Skeletal muscle cell (primary cell): ENCODE measurements around the gene PCDHGA9.
"Not testable (repeated sequence)": the region's sequence is repeated elsewhere in the genome, so short reads cannot be mapped to it uniquely, and the experiment has no call there.

Source experiments
- DNase-seq: peaks from one replicate; pipeline ENCODE4 v3.0.0-alpha.2; 2010; ENCODE audit warnings: low read depth
- H3K4me3 ChIP-seq: 2 replicates; pipeline ENCODE4 v1.5.1; 2011; ENCODE audit warnings: low read depth, mild to moderate bottlenecking, control low read depth, low read length, moderate library complexity

PCDHGA9 gene

DNA sequence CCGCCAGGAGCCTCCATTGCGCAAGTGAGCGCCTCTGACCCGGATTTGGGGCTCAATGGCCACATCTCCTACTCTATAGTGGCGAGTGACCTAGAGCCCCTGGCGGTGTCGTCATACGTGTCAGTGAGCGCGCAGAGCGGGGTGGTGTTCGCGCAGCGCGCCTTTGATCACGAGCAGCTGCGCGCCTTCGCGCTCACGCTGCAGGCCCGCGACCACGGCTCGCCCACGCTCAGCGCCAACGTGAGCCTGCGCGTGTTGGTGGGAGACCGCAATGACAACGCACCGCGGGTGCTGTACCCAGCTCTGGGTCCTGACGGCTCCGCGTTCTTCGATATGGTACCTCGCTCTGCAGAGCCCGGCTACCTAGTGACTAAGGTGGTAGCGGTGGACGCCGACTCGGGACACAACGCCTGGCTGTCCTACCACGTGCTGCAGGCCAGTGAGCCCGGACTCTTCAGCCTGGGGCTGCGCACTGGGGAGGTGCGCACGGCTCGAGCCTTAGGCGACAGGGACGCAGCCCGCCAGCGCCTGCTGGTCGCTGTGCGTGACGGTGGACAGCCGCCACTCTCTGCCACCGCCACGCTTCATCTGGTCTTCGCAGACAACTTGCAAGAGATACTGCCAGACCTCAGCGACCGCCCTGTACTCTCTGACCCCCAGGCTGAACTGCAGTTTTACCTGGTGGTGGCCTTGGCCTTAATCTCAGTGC, 7.2 kb downstream of the PCDHGA9 start:
- DNase-seq = no peak
- H3K4me3 ChIP-seq = no peak overlapping the region

DNA sequence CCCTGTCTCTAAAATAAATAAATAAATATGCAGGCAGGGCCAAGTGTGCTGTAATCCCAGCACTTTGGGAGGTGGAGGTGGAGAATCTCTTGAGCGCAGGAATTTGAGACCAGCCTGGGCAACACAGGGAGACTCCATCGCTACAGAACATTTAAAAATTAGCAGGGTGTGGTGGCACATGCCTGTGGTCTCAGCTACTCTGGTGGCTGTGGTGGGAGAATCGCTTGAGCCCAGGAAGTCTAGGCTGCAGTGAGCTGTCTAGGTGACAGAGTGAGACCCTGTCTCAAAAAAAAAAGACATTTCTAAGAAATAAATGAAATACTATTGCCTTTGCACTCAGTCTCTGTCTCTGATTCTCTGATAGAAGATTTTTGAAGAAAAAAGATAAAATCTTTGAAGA, 9.0 kb downstream of the PCDHGA9 start:
- no peak for DNase-seq
- H3K4me3 ChIP-seq = no peak overlapping the region

DNA sequence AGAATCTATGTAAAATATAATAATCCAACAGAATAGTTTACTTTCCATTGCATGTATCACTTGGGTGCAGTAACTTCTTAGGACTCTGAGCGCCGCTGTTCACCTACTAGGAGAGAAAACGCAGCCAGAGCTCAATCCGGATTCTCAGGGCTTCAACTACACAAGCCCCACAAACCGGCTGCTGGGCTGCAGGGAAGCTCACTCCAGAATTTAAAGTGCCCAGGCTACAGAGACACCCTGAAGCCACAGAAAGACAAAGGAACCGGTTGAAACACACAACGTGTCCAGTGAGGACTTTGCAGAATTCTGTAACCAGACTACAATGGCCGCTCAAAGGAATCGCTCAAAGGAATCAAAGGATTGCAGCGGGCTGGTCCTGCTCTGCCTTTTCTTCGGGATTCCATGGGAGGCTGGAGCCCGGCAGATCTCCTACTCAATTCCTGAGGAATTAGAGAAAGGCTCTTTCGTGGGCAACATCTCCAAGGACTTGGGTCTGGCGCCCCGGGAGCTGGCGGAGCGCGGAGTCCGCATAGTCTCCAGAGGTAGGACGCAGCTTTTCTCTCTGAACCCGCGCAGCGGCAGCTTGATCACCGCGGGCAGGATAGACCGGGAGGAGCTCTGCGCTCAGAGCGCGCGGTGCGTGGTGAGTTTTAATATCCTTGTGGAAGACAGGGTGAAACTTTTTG, 10.4 kb downstream of the PCDHGA9 start, which contains the start of gene PCDHGA10:
PCDHGA10 (plus strand) TSS at position 134 of the 686 bp plus-strand sequence; CDS start at position 323, 189 bp downstream.
- H3K4me3 ChIP-seq = peak within 1 kb of the TSS; percentile 46
- DNase-seq = no peak

DNA sequence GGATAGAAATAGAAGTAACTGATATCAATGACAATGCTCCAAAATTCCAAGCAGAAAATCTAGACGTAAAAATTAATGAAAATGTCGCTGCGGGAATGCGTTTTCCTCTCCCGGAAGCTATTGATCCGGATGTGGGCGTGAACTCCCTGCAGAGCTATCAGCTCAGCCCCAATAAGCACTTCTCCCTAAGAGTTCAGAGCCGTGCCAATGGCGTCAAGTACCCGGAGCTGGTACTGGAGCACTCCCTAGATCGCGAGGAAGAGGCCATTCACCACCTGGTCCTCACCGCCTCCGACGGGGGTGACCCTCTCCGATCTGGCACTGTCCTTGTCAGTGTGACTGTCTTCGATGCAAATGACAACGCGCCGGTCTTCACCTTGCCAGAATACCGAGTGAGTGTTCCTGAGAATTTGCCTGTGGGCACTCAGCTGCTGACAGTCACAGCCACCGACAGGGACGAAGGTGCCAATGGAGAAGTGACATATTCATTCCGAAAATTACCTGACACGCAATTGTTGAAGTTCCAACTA, 11.0 kb downstream of the PCDHGA9 start:
- DNase-seq = no peak
- peak overlapping the region; percentile 46 for H3K4me3 ChIP-seq

DNA sequence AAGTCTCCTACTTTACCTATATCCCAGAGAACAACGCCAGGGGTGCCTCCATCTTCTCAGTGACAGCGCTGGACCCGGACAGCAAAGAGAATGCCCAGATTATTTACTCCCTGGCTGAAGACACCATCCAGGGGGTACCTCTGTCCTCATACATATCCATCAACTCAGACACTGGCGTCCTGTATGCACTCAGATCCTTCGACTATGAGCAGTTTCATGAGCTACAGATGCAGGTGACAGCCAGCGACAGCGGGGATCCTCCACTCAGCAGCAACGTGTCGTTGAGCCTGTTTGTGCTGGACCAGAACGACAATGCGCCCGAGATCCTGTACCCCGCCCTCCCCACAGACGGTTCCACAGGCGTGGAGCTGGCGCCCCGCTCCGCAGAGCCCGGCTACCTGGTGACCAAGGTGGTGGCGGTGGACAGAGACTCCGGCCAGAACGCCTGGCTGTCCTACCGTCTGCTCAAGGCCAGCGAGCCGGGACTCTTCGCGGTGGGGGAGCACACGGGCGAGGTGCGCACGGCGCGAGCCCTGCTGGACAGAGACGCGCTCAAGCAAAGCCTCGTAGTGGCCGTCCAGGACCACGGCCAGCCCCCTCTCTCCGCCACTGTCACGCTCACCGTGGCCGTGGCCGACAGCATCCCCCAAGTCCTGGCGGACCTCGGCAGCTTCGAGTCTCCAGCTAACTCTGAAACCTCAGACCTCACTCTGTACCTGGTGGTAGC, 12.1 kb downstream of the PCDHGA9 start:
- H3K4me3 ChIP-seq, DNase-seq: not testable (repeated sequence)

DNA sequence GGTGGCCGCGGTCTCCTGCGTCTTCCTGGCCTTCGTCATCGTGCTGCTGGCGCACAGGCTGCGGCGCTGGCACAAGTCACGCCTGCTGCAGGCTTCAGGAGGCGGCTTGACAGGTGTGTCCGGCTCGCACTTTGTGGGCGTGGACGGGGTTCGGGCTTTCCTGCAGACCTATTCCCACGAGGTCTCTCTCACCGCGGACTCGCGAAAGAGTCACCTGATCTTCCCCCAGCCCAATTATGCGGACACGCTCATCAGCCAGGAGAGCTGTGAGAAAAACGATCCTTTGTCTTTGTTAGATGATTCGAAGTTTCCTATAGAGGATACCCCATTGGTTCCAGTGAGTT, 12.7 kb downstream of the PCDHGA9 start:
- H3K4me3 ChIP-seq, DNase-seq: not testable (repeated sequence)

DNA sequence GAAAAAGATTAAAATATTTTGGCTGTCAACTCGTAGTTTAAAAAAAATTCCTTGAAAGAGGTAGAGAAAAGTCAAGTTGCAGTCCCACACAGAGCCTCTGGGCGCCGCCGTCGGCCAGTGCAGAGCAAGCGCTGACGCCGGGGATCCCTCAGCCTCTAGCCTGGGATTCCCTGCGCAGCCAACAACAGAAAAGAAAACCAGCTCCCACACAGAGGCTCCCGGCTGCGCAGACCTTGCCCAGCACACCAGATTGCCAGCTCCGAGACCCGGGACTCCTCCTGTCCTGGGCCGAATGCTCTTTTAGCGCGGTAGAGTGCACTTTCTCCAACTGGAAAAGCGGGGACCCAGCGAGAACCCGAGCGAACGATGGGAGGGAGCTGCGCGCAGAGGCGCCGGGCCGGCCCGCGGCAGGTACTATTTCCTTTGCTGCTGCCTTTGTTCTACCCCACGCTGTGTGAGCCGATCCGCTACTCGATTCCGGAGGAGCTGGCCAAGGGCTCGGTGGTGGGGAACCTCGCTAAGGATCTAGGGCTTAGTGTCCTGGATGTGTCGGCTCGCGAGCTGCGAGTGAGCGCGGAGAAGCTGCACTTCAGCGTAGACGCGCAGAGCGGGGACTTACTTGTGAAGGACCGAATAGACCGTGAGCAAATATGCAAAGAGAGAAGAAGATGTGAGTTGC, 15.1 kb downstream of the PCDHGA9 start, which contains the start of gene PCDHGB7:
PCDHGB7 (plus strand) TSS at position 184 of the 679 bp plus-strand sequence; CDS start at position 367, 183 bp downstream.
- DNase-seq = peak; percentile 57
- peak within 1 kb of the TSS; percentile 48 for H3K4me3 ChIP-seq

DNA sequence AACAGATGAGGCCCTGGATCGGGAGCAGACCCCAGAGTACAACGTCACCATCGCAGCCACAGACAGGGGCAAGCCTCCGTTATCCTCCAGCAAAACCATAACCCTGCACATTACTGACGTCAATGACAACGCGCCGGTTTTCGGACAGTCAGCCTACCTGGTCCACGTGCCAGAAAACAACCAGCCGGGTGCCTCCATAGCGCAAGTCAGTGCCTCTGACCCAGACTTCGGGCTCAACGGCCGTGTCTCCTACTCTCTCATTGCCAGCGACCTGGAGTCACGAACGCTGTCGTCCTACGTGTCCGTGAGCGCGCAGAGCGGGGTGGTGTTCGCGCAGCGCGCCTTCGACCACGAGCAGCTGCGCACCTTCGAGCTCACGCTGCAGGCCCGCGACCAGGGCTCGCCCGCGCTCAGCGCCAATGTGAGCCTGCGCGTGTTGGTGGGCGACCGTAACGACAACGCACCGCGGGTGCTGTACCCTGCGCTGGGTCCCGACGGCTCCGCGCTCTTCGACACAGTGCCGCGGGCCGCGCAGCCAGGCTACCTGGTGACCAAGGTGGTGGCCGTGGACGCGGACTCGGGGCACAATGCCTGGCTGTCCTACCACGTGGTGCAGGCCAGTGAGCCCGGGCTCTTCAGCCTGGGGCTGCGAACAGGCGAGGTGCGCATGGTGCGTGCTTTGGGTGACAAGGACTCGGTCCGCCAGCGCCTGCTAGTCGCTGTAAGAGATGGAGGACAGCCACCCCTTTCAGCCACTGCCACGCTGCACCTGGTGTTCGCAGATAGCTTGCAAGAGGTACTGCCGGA, 16.7 kb downstream of the PCDHGA9 start:
- DNase-seq = no peak

DNA sequence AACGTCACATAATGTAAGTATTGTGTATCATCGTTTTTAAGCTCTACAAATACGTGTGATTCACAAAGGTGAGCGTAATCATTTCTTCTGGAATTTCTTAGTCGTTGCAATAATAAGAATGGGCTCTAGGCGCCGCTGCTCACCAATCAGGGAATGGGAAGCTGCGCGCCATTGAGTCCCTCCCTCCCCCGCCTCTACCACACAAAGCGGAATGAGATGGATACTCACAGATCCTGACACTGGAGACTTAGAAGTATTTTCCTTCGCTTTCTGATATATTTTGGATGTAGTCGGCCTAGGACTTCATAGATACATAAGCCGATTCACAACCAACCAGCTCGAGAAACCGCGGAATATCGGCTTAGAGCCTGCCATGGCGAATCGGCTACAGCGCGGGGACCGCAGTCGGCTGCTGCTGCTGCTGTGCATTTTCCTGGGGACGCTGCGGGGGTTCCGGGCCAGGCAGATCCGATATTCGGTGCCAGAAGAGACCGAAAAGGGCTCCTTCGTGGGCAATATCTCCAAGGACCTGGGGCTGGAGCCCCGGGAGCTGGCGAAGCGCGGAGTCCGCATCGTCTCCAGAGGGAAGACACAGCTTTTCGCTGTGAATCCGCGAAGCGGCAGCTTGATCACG, 18.4 kb downstream of the PCDHGA9 start, which contains the start of gene PCDHGA11:
PCDHGA11 (plus strand) TSS at position 197 of the 634 bp plus-strand sequence; CDS start at position 374, 177 bp downstream.
- DNase-seq = peak; percentile 36
- H3K4me3 ChIP-seq = peak within 1 kb of the TSS; percentile 60

More for the DNA sequence above, 16.7 kb downstream of the PCDHGA9 start:
- no peak overlapping the region for H3K4me3 ChIP-seq

DNA sequence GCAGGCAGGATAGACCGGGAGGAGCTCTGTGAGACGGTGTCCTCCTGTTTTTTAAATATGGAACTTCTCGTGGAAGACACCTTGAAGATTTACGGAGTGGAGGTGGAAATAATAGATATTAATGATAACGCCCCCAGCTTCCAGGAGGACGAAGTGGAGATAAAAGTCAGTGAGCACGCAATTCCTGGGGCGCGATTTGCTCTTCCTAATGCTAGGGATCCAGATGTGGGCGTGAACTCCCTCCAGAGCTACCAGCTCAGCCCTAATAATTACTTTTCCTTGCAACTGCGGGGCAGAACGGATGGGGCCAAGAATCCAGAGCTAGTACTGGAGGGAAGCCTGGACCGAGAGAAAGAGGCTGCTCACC, 18.9 kb downstream of the PCDHGA9 start:
- DNase-seq = no peak

DNA sequence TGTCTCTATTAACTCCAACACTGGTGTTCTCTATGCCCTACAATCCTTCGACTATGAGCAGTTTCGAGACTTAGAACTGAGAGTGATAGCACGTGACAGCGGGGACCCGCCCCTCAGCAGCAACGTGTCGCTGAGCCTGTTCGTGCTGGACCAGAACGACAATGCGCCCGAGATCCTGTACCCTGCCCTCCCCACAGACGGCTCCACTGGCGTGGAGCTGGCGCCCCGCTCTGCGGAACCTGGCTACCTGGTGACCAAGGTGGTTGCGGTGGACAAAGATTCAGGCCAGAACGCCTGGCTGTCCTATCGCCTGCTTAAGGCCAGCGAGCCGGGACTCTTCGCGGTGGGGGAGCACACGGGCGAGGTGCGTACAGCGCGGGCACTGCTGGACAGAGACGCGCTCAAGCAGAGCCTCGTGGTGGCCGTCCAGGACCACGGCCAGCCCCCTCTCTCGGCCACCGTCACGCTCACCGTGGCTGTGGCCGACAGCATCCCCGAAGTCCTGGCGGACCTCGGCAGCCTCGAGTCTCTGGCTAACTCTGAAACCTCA, 20.2 kb downstream of the PCDHGA9 start:
- H3K4me3 ChIP-seq = no peak overlapping the region
- no peak for DNase-seq

More for the DNA sequence above, 18.9 kb downstream of the PCDHGA9 start:
- peak overlapping the region; percentile 60 for H3K4me3 ChIP-seq

DNA sequence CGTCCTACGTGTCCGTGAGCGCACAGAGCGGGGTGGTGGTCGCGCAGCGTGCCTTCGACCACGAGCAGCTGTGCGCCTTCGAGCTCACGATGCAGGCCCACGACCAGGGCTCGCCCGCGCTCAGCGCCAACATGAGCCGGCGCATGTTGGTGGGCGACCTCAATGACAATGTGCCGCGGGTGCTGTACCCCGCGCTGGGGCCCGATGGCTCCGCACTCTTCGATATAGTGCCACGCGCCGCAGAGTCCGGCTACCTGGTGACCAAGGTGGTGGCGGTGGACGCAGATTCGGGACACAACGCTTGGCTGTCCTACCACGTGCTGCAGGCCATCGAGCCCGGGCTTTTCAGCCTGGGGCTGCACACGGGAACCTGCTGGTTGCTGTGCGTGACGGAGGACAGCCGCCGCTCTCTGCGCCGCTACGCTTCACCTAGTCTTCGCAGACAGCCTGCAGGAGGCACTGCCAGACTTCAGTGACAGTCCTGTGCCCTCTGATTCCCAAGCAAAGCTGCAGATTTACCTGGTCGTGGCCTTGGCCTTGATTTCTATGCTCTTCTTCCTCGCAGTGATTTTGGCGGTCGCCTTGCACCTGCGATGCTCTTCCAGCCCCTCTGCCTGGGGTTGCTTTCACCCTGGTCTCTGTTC, 25.3 kb downstream of the PCDHGA9 start:
- no peak for DNase-seq
- H3K4me3 ChIP-seq = no peak overlapping the region

DNA sequence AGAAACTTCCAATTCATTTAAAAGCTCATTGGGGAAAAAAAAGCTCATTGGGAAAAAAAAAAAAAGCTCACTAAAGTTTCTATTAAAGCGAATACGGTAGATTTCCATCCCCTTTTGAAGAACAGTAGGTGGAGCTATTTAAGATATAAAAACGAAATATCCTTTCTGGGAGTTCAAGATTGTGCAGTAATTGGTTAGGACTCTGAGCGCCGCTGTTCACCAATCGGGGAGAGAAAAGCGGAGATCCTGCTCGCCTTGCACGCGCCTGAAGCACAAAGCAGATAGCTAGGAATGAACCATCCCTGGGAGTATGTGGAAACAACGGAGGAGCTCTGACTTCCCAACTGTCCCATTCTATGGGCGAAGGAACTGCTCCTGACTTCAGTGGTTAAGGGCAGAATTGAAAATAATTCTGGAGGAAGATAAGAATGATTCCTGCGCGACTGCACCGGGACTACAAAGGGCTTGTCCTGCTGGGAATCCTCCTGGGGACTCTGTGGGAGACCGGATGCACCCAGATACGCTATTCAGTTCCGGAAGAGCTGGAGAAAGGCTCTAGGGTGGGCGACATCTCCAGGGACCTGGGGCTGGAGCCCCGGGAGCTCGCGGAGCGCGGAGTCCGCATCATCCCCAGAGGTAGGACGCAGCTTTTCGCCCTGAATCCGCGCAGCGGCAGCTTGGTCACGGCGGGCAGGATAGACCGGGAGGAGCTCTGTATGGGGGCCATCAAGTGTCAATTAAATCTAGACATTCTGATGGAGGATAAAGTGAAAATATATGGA, 27.9 kb downstream of the PCDHGA9 start, which contains the start of gene PCDHGA12:
PCDHGA12 (plus strand) TSS at position 176 of the 782 bp plus-strand sequence; CDS start at position 429, 253 bp downstream.
- DNase-seq = peak; percentile 85
- peak within 1 kb of the TSS; percentile 37 for H3K4me3 ChIP-seq

DNA sequence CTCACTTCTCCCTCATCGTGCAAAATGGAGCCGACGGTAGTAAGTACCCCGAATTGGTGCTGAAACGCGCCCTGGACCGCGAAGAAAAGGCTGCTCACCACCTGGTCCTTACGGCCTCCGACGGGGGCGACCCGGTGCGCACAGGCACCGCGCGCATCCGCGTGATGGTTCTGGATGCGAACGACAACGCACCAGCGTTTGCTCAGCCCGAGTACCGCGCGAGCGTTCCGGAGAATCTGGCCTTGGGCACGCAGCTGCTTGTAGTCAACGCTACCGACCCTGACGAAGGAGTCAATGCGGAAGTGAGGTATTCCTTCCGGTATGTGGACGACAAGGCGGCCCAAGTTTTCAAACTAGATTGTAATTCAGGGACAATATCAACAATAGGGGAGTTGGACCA, 28.7 kb downstream of the PCDHGA9 start:
- peak overlapping the region; percentile 37 for H3K4me3 ChIP-seq
- DNase-seq = no peak

DNA sequence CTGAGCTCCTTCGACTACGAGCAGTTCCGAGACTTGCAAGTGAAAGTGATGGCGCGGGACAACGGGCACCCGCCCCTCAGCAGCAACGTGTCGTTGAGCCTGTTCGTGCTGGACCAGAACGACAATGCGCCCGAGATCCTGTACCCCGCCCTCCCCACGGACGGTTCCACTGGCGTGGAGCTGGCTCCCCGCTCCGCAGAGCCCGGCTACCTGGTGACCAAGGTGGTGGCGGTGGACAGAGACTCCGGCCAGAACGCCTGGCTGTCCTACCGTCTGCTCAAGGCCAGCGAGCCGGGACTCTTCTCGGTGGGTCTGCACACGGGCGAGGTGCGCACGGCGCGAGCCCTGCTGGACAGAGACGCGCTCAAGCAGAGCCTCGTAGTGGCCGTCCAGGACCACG, 29.7 kb downstream of the PCDHGA9 start:
- H3K4me3 ChIP-seq, DNase-seq: not testable (repeated sequence)

DNA sequence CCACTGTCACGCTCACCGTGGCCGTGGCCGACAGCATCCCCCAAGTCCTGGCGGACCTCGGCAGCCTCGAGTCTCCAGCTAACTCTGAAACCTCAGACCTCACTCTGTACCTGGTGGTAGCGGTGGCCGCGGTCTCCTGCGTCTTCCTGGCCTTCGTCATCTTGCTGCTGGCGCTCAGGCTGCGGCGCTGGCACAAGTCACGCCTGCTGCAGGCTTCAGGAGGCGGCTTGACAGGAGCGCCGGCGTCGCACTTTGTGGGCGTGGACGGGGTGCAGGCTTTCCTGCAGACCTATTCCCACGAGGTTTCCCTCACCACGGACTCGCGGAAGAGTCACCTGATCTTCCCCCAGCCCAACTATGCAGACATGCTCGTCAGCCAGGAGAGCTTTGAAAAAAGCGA, 30.1 kb downstream of the PCDHGA9 start:
- not testable (repeated sequence) for DNase-seq, H3K4me3 ChIP-seq
